ENCODE results near the gene GLT8D2.
"Not testable (repeated sequence)": the region's sequence is repeated elsewhere in the genome, so short reads cannot be mapped to it uniquely, and the experiment has no call there.

The GLT8D2 gene

GRCh38 chr12:104049278-104049902, 597 bp downstream of the GLT8D2 start:
- DNase-seq, result peak; percentile 66

DNA sequence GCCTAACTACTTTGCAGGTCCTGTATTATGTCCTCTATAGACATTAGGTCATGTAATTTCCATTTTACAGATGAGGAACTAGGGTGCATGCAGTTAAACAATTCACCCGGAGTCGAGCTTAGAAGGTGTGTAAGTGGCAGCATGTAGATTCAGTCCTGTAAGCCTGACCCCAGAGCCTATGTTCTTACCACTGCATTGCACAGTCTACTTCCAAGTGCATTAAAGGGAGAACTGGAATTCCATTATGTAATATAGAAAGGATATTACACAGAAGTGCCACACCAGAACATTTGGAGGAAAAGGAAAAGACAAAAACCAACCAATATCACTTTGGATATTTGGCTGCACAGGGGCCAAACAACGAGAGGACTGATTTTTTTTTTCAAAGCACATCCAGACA, 1.2 kb downstream of the GLT8D2 start:
- peak; percentile 43 for DNase-seq

- no peak for DNase-seq
Observed at GRCh38 chr12:104048162-104048561, 1.8 kb downstream of the GLT8D2 start.

DNA sequence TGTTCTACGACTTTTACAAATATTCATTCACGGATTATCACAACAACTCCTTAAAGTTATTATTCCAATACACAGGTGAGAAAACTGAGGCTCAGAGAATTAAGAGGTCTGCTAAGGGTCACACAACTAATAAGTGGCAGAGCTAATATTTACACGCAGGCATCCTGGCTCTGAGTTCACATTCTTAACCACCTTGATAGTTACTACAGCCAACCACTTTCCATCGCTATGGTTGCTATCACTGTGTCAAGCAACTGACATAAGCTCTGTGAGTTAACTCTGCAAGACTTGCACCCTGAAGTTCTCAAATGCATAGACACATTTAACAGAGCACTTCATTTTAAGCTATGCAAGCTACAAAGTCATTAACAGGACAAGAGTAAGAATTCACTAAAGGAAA, 3.7 kb downstream of the GLT8D2 start:
- DNase-seq, result no peak

GRCh38 chr12:104044158-104044557, 5.8 kb downstream of the GLT8D2 start:
- no peak for DNase-seq

- no peak for DNase-seq
Observed at GRCh38 chr12:104042580-104042979, 7.4 kb downstream of the GLT8D2 start.

DNA sequence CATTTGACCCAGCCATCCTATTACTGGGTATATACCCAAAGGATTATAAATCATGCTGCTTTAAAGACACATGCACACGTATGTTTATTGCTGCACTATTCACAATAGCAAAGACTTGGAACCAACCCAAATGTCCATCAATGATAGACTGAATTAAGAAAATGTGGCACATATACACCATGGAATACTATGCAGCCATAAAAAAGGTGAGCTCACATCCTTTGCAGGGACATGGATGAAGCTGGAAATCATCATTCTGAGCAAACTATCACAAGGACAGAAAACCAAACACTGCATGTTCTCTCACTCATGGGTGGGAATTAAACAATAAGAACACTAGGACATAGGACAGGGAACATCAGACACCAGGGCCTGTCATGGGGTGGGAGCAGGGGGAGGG, 10.2 kb downstream of the GLT8D2 start:
- not testable (repeated sequence) for DNase-seq

GRCh38 chr12:104036143-104036542, 13.8 kb downstream of the GLT8D2 start:
- not testable (repeated sequence) for DNase-seq

DNA sequence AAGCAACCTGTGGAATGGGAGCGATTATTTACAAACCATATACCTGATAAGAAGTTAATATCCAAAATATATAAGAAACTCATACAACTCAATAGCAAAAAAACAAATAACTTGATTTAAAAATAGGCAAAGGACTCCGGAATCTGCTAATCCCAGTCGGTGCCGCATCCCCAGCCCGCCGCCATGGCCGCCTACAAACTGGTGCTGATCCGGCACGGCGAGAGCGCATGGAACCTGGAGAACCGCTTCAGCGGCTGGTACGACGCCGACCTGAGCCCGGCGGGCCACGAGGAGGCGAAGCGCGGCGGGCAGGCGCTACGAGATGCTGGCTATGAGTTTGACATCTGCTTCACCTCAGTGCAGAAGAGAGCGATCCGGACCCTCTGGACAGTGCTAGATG, 19.4 kb downstream of the GLT8D2 start:
- not testable (repeated sequence) for DNase-seq

- DNase-seq, result no peak
Observed at GRCh38 chr12:104026841-104027599, 23.0 kb downstream of the GLT8D2 start.

DNA sequence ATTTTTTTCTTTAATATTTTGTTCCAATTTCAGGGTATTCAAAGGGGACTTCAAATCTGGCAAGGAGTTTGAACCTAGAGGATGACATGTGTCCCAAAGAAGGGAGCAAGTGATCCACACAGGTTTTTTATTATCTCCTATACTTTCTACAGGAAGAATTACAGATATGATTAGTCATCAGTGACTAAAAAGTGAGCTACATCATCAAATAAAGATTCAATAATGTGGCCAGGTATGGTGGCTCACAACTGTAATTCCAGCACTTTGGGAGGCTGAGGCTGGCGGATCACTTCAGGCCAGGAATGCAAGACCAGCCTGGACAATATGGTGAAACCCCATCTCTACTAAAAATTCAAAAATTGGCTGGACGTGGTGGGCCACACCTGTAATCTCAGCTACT, 24.2 kb downstream of the GLT8D2 start:
- DNase-seq, result no peak

GRCh38 chr12:104024348-104024747, 25.6 kb downstream of the GLT8D2 start:
- DNase-seq, result no peak

DNA sequence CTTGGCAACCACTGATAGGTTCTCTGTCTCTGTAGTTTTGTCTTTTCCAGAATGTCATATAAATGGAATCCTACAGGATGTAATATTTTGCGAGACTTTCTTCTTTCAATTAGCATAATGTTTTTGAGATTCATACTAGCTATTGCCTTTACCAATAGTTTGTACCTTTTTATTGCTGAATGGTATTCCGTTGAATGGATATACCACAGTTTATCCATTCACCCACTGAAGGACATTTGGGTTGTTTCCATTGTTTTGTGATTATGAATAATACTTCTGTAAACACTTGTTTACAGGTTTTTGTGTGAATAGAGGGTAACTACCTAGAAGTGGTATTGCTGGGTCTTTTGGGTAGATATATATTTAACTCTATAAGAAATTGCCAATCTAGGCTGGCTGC, 26.3 kb downstream of the GLT8D2 start:
- no peak for DNase-seq

GRCh38 chr12:104022786-104023185, 27.2 kb downstream of the GLT8D2 start:
- DNase-seq, result no peak

- not testable (repeated sequence) for DNase-seq
Observed at GRCh38 chr12:104021862-104022261, 28.1 kb downstream of the GLT8D2 start.

DNA sequence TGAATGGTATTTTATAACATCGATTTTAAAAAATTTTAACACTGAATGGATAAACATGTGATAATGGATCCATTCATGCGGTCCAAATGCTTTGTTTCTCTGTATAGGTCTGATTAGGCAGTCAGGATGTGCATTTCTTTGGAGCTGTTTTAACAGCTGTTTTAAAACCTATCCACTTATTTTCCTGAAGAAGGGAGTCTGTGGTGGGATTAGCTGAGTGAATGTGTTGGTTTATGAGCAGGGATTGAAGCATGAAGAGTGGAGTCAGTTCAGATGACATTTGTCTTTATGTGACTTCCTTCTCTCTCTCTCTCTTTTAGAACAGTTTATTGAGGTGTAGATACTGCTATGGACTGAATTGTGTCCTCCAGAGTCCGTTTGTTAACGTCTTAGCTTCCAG, 37.7 kb downstream of the GLT8D2 start:
- DNase-seq, result peak; percentile 9

GRCh38 chr12:104011253-104011652, 38.7 kb downstream of the GLT8D2 start:
- DNase-seq, result peak; percentile 83

DNA sequence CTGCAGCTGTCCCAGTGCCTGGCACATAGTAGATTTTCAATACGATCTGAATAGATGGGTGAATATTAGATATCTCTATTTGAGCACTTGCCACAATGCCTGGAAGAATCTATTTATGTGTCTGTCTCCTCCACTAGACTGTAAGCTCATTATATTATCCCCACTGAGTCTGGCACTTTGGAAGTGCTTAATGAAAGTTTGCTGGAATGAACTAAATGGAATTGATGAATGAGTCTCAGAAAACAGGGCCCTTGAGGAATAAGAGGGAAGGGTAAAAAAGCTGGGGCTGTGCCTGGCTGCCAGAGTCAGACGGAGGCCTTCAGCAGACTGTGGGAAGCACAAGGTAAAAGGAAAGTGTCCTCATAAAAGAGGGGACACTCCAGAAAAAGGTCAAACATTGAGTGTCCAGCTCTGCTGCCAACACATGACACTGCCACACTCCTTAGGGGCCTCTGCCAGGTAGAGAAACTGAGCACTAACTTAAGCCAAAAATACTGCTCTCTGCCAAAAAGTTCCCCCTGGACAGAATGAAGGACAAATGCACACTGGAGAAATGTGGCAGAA, 39.3 kb downstream of the GLT8D2 start:
- DNase-seq, result no peak

DNA sequence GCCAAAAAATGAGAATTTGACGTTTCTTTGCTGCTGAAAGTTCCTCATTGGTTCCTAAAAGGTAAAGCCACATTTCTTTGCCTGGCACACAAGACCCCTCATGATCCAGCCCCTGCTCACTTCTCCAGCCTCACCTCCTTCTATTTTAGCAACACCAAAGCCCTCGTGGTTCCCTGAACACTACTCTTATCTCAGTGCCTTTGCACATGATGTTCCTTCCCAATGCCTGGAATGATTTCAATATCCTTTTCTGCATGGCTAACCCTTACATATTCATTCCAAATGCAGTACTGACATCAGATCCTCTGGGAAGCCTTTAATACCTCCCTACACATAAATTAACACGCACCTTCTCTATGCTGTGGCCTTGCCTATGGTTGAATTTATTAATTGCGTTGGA, 39.9 kb downstream of the GLT8D2 start:
- no peak for DNase-seq

DNA sequence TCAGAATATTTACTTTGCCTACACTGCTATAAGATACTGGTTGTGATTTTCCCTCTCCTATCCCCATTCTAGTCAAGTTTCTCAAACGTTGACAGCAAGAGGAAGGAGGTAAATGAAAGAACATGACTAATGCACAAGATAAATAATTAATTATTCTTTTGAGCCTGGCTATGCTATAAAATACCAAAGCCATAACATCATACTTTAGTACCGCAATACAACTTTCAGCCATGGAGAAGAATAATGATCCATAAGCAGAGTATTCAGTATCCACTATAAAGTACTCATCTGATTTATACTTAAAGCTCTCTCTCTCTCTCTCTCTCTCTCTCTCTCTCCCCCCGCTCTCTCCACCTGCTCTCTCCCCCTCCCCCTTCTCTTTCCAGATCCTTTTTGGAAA, 43.1 kb downstream of the GLT8D2 start:
- peak; percentile 78 for DNase-seq

- DNase-seq, result peak; percentile 27
Observed at GRCh38 chr12:104003596-104003995, 46.4 kb downstream of the GLT8D2 start.

- no peak for DNase-seq
Observed at GRCh38 chr12:104002686-104003085, 47.3 kb downstream of the GLT8D2 start.

- no peak for DNase-seq
Observed at GRCh38 chr12:104000807-104001434, 49.1 kb downstream of the GLT8D2 start.

DNA sequence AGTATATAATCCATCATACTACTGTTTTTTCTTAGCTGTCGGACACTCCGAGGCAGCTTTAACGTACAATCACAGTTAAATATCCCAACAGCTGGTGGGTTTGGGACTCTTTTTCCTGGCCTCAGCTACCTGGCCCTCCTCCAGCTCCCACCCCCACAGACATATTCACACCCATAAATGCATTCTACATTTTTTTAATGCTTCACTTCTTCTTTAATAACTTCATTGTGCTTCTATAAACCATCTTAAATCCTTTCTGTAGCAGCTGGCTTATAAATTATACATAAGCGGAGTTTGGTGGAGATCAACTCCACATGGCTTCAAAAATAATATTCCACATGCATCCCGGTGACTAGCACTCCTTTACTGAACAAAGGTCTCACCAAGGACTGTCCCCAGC, 51.0 kb downstream of the GLT8D2 start:
- no peak for DNase-seq

All from fibroblast of skin of scalp (primary cell).